EH (cell line): ENCODE data around the gene KLLN.
"Not testable (repeated sequence)": the region's sequence is repeated elsewhere in the genome, so short reads cannot be mapped to it uniquely, and the experiment has no call there.

Experiments used
- DNase-seq: peaks from one replicate; pipeline ENCODE4 v3.0.0-alpha.2; 2015; ENCODE audit warnings: low read depth

The KLLN gene

GRCh38 chr10:87866412-87866974, 3.2 kb upstream of the KLLN start:
- DNase-seq, result peak; percentile 16

GRCh38 chr10:87865241-87865881, 2.0 kb upstream of the KLLN start:
- DNase-seq, result peak; percentile 22

DNA sequence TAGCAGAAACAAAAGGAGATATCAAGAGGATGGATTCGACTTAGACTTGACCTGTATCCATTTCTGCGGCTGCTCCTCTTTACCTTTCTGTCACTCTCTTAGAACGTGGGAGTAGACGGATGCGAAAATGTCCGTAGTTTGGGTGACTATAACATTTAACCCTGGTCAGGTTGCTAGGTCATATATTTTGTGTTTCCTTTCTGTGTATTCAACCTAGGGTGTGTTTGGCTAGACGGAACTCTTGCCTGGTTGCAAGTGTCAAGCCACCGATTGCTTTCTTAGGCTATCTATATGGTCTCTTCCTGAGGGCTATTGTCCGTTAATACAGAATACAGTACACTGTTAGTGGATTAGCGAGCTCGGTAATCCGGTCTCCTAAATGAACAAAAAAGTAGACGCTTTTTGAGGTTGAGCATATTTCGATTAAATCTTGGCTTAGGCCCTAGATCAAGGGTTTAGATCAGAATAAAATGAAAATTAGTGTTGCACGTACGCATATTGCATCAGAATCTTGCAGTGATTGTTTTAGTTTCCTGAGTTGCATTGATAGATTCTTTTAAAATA, 1.2 kb upstream of the KLLN start:
- DNase-seq, result peak; percentile 37

GRCh38 chr10:87863951-87864495, 690 bp upstream of the KLLN start:
- DNase-seq, result peak; percentile 46

- no peak for DNase-seq
These were observed 667 bp downstream of the KLLN start for GRCh38 chr10:87862679-87863052.

DNA sequence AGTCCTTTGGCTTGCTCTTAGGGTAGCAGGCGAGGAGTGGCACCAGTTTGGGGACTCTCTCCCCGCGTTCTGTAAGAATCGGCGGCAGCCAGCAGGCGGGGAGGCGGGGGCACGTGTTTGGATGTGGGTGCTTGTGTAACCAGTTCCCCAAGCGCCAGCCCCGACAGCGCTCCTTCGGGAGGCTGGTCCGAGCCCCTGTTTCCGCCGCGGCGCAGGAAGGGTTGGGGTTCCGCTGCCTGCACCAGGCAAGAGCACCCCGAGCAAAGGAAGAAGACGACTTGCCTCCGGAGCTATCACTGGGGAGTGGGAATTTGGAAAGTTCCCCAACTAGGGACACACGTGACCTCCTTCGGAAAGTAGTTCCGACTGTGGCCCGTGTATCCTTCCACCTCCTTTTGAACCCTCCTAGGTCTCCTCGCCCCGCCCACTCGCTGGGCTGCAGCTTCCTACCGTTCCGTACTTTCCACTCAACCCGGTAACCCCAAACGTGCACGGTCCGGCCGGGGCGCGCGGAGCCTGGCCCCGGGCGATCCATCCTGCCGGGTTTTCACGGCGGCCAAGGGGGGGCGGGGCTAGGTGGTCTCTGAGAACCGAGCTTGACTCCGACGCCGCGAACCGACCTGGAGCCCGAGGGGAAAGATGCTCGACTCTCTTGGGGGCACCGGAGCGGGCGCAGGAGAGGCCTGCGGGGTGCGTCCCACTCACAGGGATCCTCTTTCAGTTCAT, 1.2 kb downstream of the KLLN start:
- peak; percentile 97 for DNase-seq

- DNase-seq, result peak; percentile 87
These were observed 1.8 kb downstream of the KLLN start for GRCh38 chr10:87861566-87861952.

DNA sequence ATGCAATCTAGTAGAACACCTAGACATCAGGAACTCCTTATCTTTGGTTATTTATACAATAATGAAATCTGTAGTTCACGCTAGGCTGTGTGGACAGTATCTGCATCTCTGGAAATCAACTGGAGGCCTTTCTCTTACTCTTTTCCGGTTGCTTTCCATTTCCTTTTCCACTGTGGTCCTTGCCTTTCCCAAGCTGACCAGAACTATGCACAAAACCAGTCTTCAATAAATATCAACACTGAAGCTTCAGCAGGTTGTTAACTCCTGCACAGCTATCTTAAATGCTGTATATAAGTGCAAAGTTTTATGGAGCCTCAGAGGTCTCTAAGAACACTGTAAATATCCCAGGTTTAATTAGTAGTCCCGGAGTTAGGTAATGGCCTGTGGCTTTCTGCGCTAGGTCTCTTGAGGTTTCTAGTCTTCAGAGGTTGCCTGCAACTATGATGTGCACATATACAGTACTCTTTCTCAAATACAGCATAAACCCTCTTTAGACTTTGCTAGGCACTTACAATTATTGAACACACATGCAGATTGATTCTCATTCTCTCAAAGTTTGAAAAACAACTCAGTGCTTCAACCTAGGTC, 2.4 kb downstream of the KLLN start:
- DNase-seq, result no peak

DNA sequence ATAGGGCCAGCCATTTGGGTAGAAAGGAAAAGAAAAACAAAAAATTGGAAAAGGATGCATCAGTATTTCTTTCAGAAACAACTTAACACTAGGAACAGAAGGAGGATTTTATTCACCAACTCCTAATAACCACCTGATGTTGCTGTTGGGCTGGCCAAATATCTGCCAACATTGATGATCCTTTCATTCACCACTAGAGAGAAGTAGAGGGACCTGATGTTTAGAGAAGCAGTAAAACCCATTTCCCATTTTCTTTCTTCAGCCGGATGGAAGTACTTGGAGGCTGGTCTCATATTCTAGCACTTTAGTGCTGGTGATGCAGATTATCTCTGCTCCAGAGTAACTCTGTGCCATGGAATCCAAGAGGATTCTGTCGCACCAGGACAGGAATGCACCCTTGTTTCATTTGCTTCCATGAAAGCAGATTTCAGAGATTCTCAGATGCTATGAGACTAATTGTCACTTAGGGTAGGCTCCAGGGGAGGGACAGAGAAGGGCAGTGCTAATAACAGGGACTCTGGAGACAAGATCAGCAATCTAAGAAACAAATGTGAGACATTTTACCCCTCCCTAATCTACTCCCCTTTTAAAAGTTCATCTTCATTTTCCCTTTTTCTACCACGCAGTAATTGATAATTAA, 3.1 kb downstream of the KLLN start:
- peak; percentile 77 for DNase-seq

GRCh38 chr10:87855665-87856064, 7.7 kb downstream of the KLLN start:
- DNase-seq, result not testable (repeated sequence)

- not testable (repeated sequence) for DNase-seq
These were observed 8.1 kb downstream of the KLLN start for GRCh38 chr10:87855247-87855646.

DNA sequence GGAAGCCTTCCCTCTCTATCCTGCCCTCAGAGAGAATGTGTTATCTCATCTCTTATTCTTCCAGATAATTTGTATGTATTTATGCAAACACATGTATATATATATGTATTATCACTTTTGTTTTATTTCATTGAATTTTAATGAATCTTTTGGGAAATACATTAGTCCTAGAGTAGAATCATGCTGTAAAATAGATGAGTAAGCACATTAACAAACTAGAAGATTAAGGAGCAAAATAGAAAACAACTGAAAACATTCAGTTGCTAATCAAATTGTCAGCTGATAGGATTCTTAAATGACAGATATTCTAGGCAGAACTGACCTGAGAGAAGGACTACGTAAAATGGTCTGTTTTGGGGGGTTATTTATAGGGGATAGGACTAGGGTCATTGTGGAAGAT, 11.2 kb downstream of the KLLN start:
- DNase-seq, result no peak

GRCh38 chr10:87850742-87851205, 12.6 kb downstream of the KLLN start:
- DNase-seq, result peak; percentile 74

GRCh38 chr10:87849001-87849400, 14.3 kb downstream of the KLLN start:
- DNase-seq, result no peak

DNA sequence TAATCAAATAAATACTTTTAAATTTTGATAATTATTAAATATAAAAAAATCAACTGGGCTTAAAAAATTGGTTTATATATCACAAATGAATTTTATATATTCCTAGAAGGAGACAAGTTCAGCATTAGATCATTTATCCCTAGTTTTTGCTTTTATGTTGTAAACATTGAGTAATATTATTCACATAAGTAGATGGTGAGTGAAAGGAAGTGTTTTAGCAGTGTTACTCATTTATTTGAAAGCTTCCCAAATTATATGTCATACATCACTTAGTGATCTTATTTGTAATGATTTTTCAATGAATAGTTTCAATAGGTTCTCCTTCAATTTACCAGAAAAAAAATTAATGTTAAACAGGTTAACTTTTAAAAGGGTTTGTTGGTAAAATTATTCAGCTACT, 15.8 kb downstream of the KLLN start:
- peak; percentile 30 for DNase-seq

DNA sequence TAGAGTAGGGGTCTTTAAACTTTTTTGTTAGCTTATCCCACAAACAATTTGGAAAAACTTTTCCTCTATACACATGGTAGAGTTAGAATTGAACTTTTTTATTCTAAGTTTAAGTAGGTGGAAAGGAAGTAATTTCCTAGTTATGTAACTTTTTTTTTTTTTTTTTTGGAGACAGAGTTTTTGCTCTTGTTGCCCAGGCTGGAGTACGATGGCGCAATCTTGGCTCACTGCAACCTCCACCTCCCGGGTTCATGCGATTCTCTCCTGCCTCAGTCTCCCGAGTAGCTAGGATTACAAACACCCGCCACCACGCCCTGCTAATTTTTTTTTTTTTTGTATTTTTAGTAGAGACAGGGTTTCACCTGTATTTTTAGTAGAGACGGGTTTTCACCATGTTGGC, 16.6 kb downstream of the KLLN start:
- not testable (repeated sequence) for DNase-seq

GRCh38 chr10:87846023-87846422, 17.3 kb downstream of the KLLN start:
- DNase-seq, result peak; percentile 90

GRCh38 chr10:87845624-87845998, 17.7 kb downstream of the KLLN start:
- no peak for DNase-seq

DNA sequence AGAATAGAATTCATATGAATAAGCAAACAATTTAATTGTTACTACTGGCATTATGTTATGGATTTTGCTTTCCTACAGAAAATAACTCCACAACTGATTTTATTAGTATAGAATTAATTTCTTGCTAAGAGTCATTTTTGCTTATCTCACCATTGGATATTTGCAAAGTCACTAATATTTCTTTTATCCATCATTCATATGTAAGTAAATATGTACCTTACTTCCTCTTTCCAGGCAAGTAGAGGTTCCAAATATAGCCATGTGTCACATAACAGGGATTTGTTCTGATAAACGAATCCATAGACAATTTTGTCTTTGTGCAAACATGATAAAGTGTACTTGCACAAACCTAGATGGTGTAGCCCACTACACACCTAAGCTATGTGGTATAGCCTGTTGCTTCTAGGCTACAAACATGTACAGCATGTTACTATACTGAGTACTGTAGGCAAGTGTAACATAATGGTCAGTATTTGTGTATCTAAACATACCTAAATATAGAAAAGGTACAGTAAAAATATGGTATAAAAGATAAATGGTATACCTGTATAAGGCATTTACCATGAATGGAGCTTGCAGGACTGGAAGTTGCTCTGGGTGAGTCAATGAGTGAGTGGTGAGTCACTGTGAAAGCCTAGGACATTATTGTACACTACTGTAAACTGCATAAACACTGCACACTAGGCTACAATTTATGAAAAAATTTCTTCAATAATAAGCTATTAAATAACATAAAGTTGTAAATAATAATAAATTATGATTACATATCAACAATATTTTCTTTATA, 18.3 kb downstream of the KLLN start:
- peak; percentile 73 for DNase-seq

DNA sequence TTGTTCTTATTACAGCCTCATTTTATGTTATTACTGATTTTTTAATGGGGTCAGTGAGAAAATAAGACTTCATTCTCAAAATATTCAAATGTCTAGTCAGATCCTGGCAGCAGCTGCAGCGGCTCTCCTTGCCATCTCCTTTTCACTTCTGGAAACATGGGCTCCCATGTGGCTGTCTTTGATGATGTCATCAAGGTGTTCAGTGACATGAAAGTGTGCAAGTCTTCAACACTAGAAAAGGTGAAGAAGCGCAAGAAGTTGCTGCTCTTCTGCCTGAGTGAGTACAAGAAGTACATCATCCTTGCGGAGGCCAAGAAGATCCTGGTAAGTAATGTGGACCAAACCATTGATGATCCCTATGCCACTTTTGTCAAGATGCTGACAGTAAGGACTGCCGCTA, 19.6 kb downstream of the KLLN start:
- DNase-seq, result no peak
